22Rv1 (cell line): ENCODE data around the gene SDK2.

ENCODE experiments used
- ZFX ChIP-seq: fragments of 450-650 bp; IDR thresholded peaks from 2 replicates; pipeline ENCODE4 v1.6.1; 2017; ENCODE audit warnings: antibody characterized with exemption, borderline replicate concordance
- TF ChIP-seq, protein P1 (sequence below): fragments of 450-650 bp; IDR thresholded peaks from 2 replicates; pipeline ENCODE4 v1.5.1; 2017; ENCODE audit warnings: mild to moderate bottlenecking

DNA sequence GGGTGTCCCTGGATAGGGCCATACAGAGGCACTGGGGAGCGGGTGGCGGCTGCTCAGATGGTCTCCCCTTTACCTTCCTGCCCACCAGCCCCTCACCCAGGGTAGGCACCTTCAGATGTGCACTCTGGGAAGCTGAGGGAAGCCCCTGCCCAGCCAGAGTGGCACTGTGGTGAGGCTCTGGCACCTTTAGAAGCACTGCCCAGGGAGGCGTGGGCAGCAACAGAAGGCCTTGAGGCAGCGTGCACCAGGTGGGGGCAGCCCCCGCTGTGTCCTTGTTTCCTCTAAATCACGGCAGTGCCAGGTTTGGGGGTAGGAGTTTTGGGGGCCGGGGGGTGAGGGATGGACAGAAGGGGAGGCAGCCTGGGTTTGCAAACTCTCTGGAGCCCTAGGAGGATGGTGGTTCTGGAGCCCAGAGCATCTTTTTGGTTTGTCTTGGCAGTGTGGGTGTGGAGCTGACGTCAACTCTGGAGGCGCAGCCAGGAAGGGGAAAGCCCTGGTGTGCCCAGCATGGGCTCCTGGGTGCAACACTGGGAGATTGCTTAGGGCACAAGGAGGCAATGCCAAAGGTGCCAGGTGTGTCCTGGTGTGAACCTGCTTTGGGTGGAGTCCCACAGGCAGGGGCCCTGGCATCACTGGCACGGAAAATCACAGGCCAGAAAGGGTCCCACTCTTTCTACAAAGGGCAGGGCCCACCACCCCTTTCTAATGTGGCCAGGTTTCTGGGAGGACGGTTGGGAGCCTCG lies 309.3 kb downstream of the SDK2 start:
- TF ChIP-seq, protein P1, sequence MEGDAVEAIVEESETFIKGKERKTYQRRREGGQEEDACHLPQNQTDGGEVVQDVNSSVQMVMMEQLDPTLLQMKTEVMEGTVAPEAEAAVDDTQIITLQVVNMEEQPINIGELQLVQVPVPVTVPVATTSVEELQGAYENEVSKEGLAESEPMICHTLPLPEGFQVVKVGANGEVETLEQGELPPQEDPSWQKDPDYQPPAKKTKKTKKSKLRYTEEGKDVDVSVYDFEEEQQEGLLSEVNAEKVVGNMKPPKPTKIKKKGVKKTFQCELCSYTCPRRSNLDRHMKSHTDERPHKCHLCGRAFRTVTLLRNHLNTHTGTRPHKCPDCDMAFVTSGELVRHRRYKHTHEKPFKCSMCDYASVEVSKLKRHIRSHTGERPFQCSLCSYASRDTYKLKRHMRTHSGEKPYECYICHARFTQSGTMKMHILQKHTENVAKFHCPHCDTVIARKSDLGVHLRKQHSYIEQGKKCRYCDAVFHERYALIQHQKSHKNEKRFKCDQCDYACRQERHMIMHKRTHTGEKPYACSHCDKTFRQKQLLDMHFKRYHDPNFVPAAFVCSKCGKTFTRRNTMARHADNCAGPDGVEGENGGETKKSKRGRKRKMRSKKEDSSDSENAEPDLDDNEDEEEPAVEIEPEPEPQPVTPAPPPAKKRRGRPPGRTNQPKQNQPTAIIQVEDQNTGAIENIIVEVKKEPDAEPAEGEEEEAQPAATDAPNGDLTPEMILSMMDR, result no peak
- TF ChIP-seq ZFX, result no peak
